ENCODE results near the gene LCORL.
"Not testable (repeated sequence)": the region's sequence is repeated elsewhere in the genome, so short reads cannot be mapped to it uniquely, and the experiment has no call there.

The LCORL gene

GRCh38 chr4:18012134-18012806 is 9.3 kb downstream of the LCORL start:
- H3K36me3 ChIP-seq (ENCODE audit: control insufficient read depth, low read length): peaks cover 9% of the 10 kb centered on the region
- no peak for TF ChIP-seq CTCF (IDR thresholded peaks at IDR 0.05; ENCODE audit: low read depth, low read length, poor library complexity, severe bottlenecking)
- TF ChIP-seq EZH2phosphoT487 (IDR thresholded peaks at IDR 0.05; ENCODE audit: borderline replicate concordance, low read length): no peak
- no peaks in the 10 kb centered on the region for H3K27me3 ChIP-seq (ENCODE audit: control insufficient read depth, low read length)
- H3K27ac ChIP-seq (ENCODE audit: low read depth, low read length): no peak overlapping the region
- peaks cover 2% of the 10 kb centered on the region; the same call in 1 of the 2 replicates for H3K4me1 ChIP-seq (ENCODE audit: control insufficient read depth, low read length)
- H3K9me2 ChIP-seq (replicated peaks; ENCODE audit: control insufficient read depth, low read length): no peaks in the 10 kb centered on the region
- peaks cover 99% of the 10 kb centered on the region for H3K79me2 ChIP-seq (ENCODE audit: control insufficient read depth, low read length)
- peaks cover 7% of the 10 kb centered on the region; the same call in 1 of the 2 replicates for H4K20me1 ChIP-seq (ENCODE audit: control insufficient read depth, insufficient read depth, low read depth, low read length)
- no peaks in the 10 kb centered on the region for H3K9me3 ChIP-seq (ENCODE audit: control insufficient read depth, insufficient read depth, low read length)
- no peak overlapping the region for H3K4me3 ChIP-seq (ENCODE audit: low read length)
- H3K4me2 ChIP-seq (ENCODE audit: low read length): no peak overlapping the region
- no peaks in the 10 kb centered on the region for H3F3A ChIP-seq (ENCODE audit: control insufficient read depth, insufficient read depth)

- H3K4me3 ChIP-seq (ENCODE audit: low read length): no peak overlapping the region
- peaks cover 2% of the 10 kb centered on the region; the same call in 1 of the 2 replicates for H3K9me3 ChIP-seq (ENCODE audit: control insufficient read depth, insufficient read depth, low read length)
- no peaks in the 10 kb centered on the region for H3K4me1 ChIP-seq (ENCODE audit: control insufficient read depth, low read length)
- no peaks in the 10 kb centered on the region for H3K27me3 ChIP-seq (ENCODE audit: control insufficient read depth, low read length)
- TF ChIP-seq EZH2phosphoT487 (IDR thresholded peaks at IDR 0.05; ENCODE audit: borderline replicate concordance, low read length): no peak
- no peak for TF ChIP-seq CTCF (IDR thresholded peaks at IDR 0.05; ENCODE audit: low read depth, low read length, poor library complexity, severe bottlenecking)
- peaks cover 29% of the 10 kb centered on the region for H3K36me3 ChIP-seq (ENCODE audit: control insufficient read depth, low read length)
- peaks cover 99% of the 10 kb centered on the region for H3K79me2 ChIP-seq (ENCODE audit: control insufficient read depth, low read length)
- no peak overlapping the region for H3K4me2 ChIP-seq (ENCODE audit: low read length)
- H3K27ac ChIP-seq (ENCODE audit: low read depth, low read length): no peak overlapping the region
- H4K20me1 ChIP-seq (ENCODE audit: control insufficient read depth, insufficient read depth, low read depth, low read length): no peaks in the 10 kb centered on the region
- no peaks in the 10 kb centered on the region for H3K9me2 ChIP-seq (replicated peaks; ENCODE audit: control insufficient read depth, low read length)
- no peaks in the 10 kb centered on the region for H3F3A ChIP-seq (ENCODE audit: control insufficient read depth, insufficient read depth)
Measured at GRCh38 chr4:18007625-18008024, 13.9 kb downstream of the LCORL start.

GRCh38 chr4:18006432-18006831 is 15.1 kb downstream of the LCORL start:
- Histone ChIP-seq H3K79me2 (ENCODE audit: control insufficient read depth, low read length) (peaks cover 99% of the 10 kb centered on the region), H3K36me3 (ENCODE audit: control insufficient read depth, low read length) (peaks cover 29% of the 10 kb centered on the region)
- not testable (repeated sequence) for H3K4me3 ChIP-seq (ENCODE audit: low read length); H3K27me3 ChIP-seq (ENCODE audit: control insufficient read depth, low read length); H3K4me2 ChIP-seq (ENCODE audit: low read length); H3K9me3 ChIP-seq (ENCODE audit: control insufficient read depth, insufficient read depth, low read length); H3F3A ChIP-seq (ENCODE audit: control insufficient read depth, insufficient read depth); H3K4me1 ChIP-seq (ENCODE audit: control insufficient read depth, low read length); H4K20me1 ChIP-seq (ENCODE audit: control insufficient read depth, insufficient read depth, low read depth, low read length); H3K27ac ChIP-seq (ENCODE audit: low read depth, low read length); H3K9me2 ChIP-seq (replicated peaks; ENCODE audit: control insufficient read depth, low read length)

GRCh38 chr4:17997129-17997528 is 24.4 kb downstream of the LCORL start:
- Histone ChIP-seq H3F3A (ENCODE audit: control insufficient read depth, insufficient read depth) (no peaks in the 10 kb centered on the region), H3K27me3 (ENCODE audit: control insufficient read depth, low read length) (no peaks in the 10 kb centered on the region), H3K27ac (ENCODE audit: low read depth, low read length) (no peak overlapping the region), H3K4me3 (ENCODE audit: low read length) (no peak overlapping the region), H3K79me2 (ENCODE audit: control insufficient read depth, low read length) (peaks cover 96% of the 10 kb centered on the region), H3K9me2 (replicated peaks; ENCODE audit: control insufficient read depth, low read length) (no peaks in the 10 kb centered on the region), H3K4me2 (ENCODE audit: low read length) (no peak overlapping the region), H3K4me1 (ENCODE audit: control insufficient read depth, low read length) (no peaks in the 10 kb centered on the region), H4K20me1 (ENCODE audit: control insufficient read depth, insufficient read depth, low read depth, low read length) (no peaks in the 10 kb centered on the region), H3K9me3 (ENCODE audit: control insufficient read depth, insufficient read depth, low read length) (no peaks in the 10 kb centered on the region), H3K36me3 (ENCODE audit: control insufficient read depth, low read length) (no peaks in the 10 kb centered on the region)
- TF ChIP-seq EZH2phosphoT487 (IDR thresholded peaks at IDR 0.05; ENCODE audit: borderline replicate concordance, low read length): no peak
- no peak for TF ChIP-seq CTCF (IDR thresholded peaks at IDR 0.05; ENCODE audit: low read depth, low read length, poor library complexity, severe bottlenecking)
